Gastrocnemius medialis (tissue), 4 donors: ENCODE results near the gene SLC24A1. TPM values are rescaled to one million over a fixed set of nuclear protein-coding genes. Genes with fewer than 3 reads are reported as not detected.

Experiments
- ATAC-seq, 2 donors: fragments of 150-250 bp; one replicate each; pipeline ENCODE4 v1.9.1; 2016
- DNase-seq, 2 donors: peaks; one replicate each; pipeline ENCODE4 v3.0.0-alpha.2; 2019
- H3K27ac ChIP-seq, 4 donors: fragments of 200-600 bp; sonication (generic); 1 replicate in 1 of 4; 2 replicates in 3 of 4; pipeline ENCODE4 v1.5.1; 2016 to 2018; ENCODE audit warnings: mild to moderate bottlenecking in 2 of 4, moderate library complexity in 1 of 4
- H3K27me3 ChIP-seq, 3 donors: fragments of 200-600 bp; sonication (generic) in 2 of 3; 1 replicate in 1 of 3; 2 replicates in 2 of 3; pipeline versions ENCODE4 v1.5.1 to v1.6.0; 2016 to 2019; ENCODE audit warnings: mild to moderate bottlenecking in 1 of 3, moderate library complexity in 1 of 3
- H3K36me3 ChIP-seq, 2 donors: fragments of 200-600 bp; sonication (generic) in 1 of 2; one replicate each; pipeline ENCODE4 v1.5.1; 2017 to 2018
- H3K4me1 ChIP-seq, 2 donors: fragments of 200-600 bp; sonication (generic) in 1 of 2; one replicate each; pipeline ENCODE4 v1.5.1; 2016 to 2017; ENCODE audit warnings: mild to moderate bottlenecking in 2 of 2
- H3K4me3 ChIP-seq, 4 donors: fragments of 200-600 bp; sonication (generic) in 3 of 4; 1 replicate in 1 of 4; 2 replicates in 3 of 4; pipeline ENCODE4 v1.5.1; 2016 to 2019; ENCODE audit warnings: mild to moderate bottlenecking in 2 of 4
- H3K9me3 ChIP-seq, 3 donors: fragments of 200-600 bp; sonication (generic) in 2 of 3; 1 replicate in 1 of 3; 2 replicates in 2 of 3; pipeline ENCODE4 v1.5.1; 2016 to 2019
- POLR2A ChIP-seq, 2 donors: fragments of 450-650 bp; IDR thresholded peaks; one replicate each; pipeline ENCODE4 v1.6.1; 2017; ENCODE audit warnings: antibody characterized with exemption in 2 of 2, mild to moderate bottlenecking in 2 of 2, moderate library complexity in 2 of 2
- in situ Hi-C, 4 donors: fragments of 200-750 bp; cut with MboI; loops; one replicate each; pipeline versions ENCODE4 v1.15.0 to v1.8.0; 2017; ENCODE audit warnings: low sequenced_read_pairs in 4 of 4
- intact Hi-C: fragments of 100-400 bp; cut with DNase I; formaldehyde crosslinking; loops from one replicate; pipeline ENCODE4 v1.15.1; 2023; ENCODE audit warnings: low total_unique reads
- total RNA-seq, 4 donors: library from RNA; depleted of rRNA; stranded (reverse); fragments of >200 nt; gene quantifications; one replicate each; pipeline versions ENCODE4 v1.1.0 to v1.2.3, GENCODE V29; 2016
- TF ChIP-seq, protein P1 (sequence below), 5 experiments: fragments of 450-650 bp in 3 of 5; fragments of 200-600 bp in 2 of 5; sonication (generic) in 2 of 5; IDR thresholded peaks in 4 of 5; conservative IDR thresholded peaks in 1 of 5; 1 replicate in 4 of 5; 2 replicates in 1 of 5; pipeline ENCODE4 v1.5.1; 2016 to 2019; ENCODE audit warnings: antibody characterized with exemption in 5 of 5, mild to moderate bottlenecking in 3 of 5, moderate library complexity in 3 of 5

The SLC24A1 gene
- total RNA-seq, 4 donors from 2014 or later, result 0.41 to 0.81 (median 0.69) TPM

DNA sequence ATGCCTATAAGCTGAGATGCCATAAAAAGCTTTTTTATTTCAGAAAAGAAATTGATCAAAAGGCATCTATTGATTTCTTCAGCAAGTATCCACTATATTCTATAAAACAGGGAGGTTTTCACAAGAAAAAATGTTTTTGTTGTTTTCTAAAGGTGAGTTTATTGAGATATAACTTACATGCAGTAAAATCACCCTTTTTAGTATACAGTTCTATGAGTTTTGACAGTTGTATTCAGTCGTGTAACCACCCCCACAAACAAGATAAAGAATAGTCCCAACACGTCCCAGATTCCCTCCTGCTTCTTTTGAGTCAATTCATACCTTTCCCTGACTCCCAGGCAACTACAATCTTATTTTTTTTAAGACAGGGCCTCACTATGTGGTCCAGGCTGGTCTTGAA is 18.6 kb upstream of the SLC24A1 start:
- ATAC-seq (no peak), DNase-seq (no peak)
- Histone ChIP-seq H3K27me3 (no peaks in the 10 kb centered on the region), H3K4me3 (no peak overlapping the region), H3K36me3 (peaks cover 0 to 62% of the 10 kb centered on the region in 2 donors), H3K4me1 (no peaks in the 10 kb centered on the region), H3K9me3 (no peaks in the 10 kb centered on the region), H3K27ac (no peak overlapping the region)
- intact Hi-C loops, result no loop called here
- TF ChIP-seq, protein P1, sequence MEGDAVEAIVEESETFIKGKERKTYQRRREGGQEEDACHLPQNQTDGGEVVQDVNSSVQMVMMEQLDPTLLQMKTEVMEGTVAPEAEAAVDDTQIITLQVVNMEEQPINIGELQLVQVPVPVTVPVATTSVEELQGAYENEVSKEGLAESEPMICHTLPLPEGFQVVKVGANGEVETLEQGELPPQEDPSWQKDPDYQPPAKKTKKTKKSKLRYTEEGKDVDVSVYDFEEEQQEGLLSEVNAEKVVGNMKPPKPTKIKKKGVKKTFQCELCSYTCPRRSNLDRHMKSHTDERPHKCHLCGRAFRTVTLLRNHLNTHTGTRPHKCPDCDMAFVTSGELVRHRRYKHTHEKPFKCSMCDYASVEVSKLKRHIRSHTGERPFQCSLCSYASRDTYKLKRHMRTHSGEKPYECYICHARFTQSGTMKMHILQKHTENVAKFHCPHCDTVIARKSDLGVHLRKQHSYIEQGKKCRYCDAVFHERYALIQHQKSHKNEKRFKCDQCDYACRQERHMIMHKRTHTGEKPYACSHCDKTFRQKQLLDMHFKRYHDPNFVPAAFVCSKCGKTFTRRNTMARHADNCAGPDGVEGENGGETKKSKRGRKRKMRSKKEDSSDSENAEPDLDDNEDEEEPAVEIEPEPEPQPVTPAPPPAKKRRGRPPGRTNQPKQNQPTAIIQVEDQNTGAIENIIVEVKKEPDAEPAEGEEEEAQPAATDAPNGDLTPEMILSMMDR (IDR thresholded peaks at IDR 0.05 in 4 of 5, conservative IDR thresholded peaks at IDR 0.05 in 1 of 5), result no peak
- TF ChIP-seq POLR2A (IDR thresholded peaks at IDR 0.05), result no peak
- in situ Hi-C loops, result no loop called here

DNA sequence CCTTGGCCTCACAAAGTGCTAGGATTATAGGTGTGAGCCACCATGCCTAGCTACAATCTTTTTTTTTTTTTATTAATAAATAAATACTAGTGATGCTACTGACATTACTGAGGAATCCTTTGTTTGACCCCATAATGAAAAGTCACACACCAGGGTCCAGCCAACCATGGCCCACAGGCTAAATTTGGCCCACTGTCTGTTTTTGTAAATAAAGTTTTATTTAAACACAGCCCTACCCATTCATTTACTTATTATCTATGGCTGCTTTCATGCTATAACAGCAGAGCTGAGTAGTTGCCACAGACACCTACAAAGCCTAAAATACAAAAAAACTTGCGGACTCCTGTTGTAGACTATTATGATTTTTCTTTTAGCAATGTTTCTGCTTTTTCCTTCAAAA is 18.2 kb upstream of the SLC24A1 start:
- Histone ChIP-seq H3K27ac (no peak overlapping the region), H3K4me1 (no peaks in the 10 kb centered on the region), H3K36me3 (peaks cover 0 to 58% of the 10 kb centered on the region in 2 donors), H3K9me3 (no peaks in the 10 kb centered on the region), H3K27me3 (no peaks in the 10 kb centered on the region), H3K4me3 (no peak overlapping the region)
- ATAC-seq (no peak), DNase-seq (no peak)
- no peak for TF ChIP-seq POLR2A (IDR thresholded peaks at IDR 0.05)
- in situ Hi-C loops, result no loop called here
- intact Hi-C loops, result no loop called here

DNA sequence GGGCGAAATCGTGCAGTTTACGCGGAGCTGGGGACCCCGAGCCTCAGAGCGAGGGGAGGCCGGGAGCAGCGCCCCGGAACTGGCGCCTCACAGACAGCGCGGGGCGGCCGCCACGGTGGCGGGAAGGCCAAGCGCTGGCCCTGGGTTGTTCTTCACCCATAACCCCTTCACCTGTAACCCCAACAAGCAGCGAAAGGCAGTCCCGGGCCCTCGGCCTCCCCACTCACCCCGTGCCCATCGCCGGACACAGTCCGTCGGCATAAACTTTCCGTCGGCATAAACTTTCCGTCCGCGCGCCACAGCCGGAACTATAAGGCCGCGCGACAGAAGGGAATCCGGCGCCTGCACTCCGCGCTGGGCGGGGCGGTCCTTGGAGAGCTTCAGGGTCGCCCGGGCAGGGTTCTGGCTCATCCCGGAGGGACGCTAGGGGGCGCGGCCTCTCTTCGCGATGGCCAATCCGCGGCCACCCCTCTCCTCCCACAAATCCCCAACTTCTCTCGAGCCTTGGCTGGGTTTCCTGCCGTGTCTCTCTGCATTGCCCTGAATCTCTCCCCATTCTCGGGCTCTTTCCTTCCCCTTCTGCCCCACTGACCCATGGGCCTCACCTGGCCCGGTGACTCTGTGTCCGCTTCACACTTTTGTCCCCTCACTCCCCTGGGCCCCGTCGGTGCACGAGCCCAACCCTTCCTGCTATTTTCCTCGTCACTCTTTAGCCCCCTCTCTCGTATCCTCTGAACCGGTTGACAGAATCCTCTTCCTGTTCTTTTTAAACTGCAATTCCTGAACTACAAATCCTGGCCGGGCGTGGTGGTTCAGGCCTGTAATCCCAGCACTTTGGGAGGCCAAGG is 10.6 kb upstream of the SLC24A1 start, which contains the start of gene INTS14:
INTS14 (minus strand) TSS at position 261 of the 848 bp plus-strand sequence. CDS start 3,751 bp downstream, outside the sequence.
- Histone ChIP-seq H3K9me3 (no peaks in the 10 kb centered on the region), H3K27me3 (no peaks in the 10 kb centered on the region), H3K36me3 (no peaks in the 10 kb centered on the region), H3K27ac (peak within 1 kb of the TSS; percentile 89 to 96 (median 95)), H3K4me3 (peak within 1 kb of the TSS; percentile 80 to 97 (median 87)), H3K4me1 (peaks cover 25 to 29% of the 10 kb centered on the region in 2 donors)
- intact Hi-C loops, result loop anchor here (1.0 to 10.0 kb wide), 5 partner anchors 94 to 476 kb away; partner anchors contain the start of genes DENND4A, DPP8, PDCD7 and RAB11A
- DNase-seq (peak; percentile 94 to 97), ATAC-seq (peak; percentile 89 to 91)
- in situ Hi-C loops, result no loop called here
- TF ChIP-seq POLR2A (IDR thresholded peaks at IDR 0.05), result peak; percentile 79 to 82
- TF ChIP-seq, protein P1 (IDR thresholded peaks at IDR 0.05 in 4 of 5, conservative IDR thresholded peaks at IDR 0.05 in 1 of 5), result peak in 4 of 5 experiments; percentile 56 to 79 (median 74)

DNA sequence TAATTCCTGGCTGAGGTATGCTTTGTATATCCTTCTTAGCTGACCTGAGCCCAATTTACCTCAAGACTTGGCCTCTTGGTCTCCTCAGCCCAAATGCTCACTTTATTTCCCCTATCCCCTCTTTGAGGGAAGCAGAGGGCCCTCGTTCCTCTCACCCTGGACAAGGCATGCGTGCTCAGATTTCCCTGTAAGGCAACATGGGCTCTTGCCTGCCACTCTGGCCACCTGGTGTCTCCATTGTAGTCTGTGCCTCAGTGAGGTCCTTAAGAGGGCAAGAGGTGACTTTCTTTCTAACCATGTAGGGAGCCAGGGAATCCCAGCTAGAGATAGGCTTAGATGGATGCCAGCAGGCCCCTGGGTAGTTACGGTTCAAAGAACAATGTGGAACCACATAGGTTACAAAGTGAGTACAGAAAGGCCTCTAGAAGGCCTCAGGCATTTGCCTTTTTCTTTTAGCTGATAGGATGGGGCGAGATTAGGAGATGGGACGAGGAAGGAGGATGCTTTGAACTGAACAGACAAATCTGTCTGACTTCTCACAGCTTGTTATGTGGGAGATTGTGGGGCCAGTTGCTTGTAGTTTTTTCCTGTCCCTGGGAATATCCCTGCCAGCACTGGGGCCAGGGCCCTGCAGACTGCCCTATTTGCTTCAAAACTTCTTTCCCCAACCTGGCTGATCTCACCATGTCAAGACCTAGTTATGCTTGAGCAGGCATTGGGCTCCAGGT is 9.7 kb upstream of the SLC24A1 start:
- no peaks in the 10 kb centered on the region for H3K9me3 ChIP-seq
- ATAC-seq (no peak), DNase-seq (no peak)
- in situ Hi-C loops (no loop called here), intact Hi-C loops (loop anchor here (1.0 to 10.0 kb wide), 5 partner anchors 95 to 477 kb away; partner anchors contain the start of genes DENND4A, DPP8, PDCD7 and RAB11A)
- peak overlapping the region; percentile 89 to 96 (median 95) for H3K27ac ChIP-seq
- TF ChIP-seq, protein P1 (IDR thresholded peaks at IDR 0.05 in 4 of 5, conservative IDR thresholded peaks at IDR 0.05 in 1 of 5), result no peak
- TF ChIP-seq POLR2A (IDR thresholded peaks at IDR 0.05), result no peak
- peak overlapping the region; percentile 80 to 97 (median 87) for H3K4me3 ChIP-seq
- no peaks in the 10 kb centered on the region for H3K27me3 ChIP-seq
- peaks cover 25 to 29% of the 10 kb centered on the region in 2 donors for H3K4me1 ChIP-seq
- no peaks in the 10 kb centered on the region for H3K36me3 ChIP-seq
